HG02938 (cell line): Measurements from ENCODE around the gene KRTAP10-9.
"Not testable (repeated sequence)": the region's sequence is repeated elsewhere in the genome, so short reads cannot be mapped to it uniquely, and the experiment has no call there.

Source experiments
- ATAC-seq: cut with Tn5 transposase; IDR thresholded peaks from one replicate; pipeline ENCODE4 v1.9.1; 2021; ENCODE audit warnings: mild to moderate bottlenecking, moderate library complexity; ENCODE audit not compliant: unreplicated experiment

Gene KRTAP10-9

DNA sequence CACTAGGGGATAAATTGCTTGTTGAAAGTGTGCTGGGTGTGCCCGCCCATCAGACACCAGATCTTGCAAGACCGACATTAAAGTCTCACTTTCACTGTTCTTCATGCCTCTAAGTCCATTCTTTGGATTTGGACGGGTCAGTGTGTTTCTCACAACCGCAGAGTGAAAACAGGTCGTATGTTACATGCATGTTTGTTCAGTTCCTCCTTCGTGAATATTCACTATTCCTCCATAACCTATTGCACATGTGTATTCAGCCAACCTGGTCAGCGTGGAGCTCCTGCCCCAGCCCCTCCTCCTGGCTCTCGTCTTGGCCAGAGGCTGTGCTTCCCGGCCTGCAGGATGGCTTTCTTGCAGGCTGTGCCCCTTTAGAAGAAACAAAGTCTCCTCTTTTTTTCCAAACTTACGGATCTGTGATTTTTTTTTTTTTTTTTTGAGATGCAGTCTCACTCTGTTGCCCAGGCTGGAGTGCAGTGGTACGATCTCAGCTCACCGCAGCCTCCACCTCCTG, 32.4 kb upstream of the KRTAP10-9 start:
- ATAC-seq = no peak

DNA sequence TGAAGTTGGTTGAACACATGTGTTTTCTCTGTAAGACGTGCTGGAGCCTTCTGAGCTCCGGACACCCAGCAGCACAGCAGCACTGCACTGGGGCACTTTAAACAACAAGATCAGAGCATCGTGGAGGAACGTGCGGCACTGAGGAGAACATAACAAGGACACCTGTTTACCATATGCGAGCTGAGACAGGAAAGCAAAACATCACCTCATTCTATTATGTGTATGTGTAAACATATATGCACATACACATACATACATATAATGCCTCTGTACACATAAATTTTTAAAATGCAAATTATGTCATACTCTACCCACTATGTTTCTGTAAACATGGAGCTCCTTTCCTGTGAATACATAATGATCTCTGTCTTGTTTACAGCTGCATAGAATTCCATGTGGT, 31.4 kb upstream of the KRTAP10-9 start:
- ATAC-seq = no peak

DNA sequence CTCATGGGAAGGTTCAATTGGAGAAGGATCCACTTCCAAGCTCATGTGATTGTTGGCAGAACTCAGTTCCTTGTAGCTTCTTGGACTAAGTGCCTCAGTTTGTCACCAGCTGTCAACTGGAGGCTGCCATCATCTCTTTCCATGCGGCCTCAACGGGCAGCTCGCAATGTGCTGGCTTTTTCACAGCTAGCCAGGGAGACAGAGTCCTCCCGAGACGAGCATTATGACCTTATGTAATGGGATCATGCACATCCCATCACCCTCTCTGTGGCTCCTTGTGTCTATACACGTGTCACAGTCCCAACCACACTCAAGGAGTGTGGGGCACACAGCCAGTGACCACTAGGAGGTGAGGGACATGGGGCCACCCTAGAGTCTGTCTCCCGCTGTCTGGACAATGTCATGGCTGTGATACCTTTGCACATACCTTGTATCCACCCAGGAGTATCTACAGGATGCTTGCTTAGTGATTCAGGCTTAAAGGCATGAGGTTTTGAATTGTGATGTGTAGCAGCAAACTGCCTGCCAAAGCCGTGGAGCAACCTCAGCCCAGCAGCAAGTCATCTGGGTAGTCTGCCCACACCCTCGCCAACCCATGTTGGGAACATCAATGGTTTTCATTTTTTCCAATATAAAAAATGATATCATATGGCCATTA, 30.7 kb upstream of the KRTAP10-9 start:
- ATAC-seq = no peak

DNA sequence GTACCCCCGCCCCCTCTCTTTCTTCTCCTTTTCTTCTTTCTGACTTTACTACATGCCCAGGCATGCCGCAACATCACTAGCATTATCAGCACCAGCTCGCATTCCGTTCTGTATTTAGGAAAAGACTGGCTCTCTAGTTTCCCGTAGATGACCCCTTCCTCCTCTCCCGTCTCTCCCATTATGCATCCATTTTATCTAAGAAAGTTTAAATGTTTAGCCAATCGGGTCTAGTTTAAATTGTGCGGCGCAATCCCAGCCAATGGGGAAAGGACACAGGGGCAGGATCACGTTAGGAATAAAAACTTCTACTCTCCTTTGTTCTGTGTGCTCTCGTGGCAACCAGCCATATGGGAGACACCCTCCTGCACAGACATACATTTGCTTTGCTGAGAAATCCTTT, 28.8 kb upstream of the KRTAP10-9 start:
- no peak for ATAC-seq

DNA sequence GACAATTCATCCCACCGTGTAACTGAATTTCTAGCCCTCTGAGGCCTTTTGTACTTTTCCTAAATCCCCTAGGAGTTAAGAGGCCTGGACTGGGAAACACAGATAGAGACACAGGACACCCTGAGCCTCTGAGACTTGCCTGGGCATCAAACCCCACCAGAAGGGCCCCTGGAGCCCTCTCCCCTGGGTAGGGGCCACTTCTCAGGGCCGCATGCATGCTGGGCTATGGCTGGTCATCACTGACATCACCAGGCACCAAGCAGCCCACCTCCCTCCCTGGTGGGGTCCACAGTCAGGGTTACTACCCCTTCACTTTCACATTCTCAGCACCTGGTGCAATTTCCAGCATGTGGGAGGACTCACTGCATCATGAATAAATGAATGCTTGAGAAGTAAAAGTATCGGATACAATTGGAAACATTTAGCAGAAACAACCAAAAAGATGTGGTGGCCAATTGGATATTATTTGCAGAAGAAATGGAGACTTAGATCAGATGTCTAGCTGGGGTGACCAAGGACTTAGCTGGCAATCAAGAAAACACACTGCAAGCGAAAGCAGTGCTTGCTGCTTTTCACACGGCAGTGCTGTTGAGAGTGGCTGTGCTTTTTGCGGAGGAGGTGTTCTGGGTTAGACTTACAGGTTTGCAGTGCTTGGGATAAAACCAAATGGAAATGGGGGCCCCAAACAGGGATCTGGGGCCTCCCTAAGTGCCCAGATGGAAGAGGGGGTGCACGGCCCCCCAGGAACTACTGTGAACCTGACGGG, 27.4 kb upstream of the KRTAP10-9 start:
- ATAC-seq = no peak

DNA sequence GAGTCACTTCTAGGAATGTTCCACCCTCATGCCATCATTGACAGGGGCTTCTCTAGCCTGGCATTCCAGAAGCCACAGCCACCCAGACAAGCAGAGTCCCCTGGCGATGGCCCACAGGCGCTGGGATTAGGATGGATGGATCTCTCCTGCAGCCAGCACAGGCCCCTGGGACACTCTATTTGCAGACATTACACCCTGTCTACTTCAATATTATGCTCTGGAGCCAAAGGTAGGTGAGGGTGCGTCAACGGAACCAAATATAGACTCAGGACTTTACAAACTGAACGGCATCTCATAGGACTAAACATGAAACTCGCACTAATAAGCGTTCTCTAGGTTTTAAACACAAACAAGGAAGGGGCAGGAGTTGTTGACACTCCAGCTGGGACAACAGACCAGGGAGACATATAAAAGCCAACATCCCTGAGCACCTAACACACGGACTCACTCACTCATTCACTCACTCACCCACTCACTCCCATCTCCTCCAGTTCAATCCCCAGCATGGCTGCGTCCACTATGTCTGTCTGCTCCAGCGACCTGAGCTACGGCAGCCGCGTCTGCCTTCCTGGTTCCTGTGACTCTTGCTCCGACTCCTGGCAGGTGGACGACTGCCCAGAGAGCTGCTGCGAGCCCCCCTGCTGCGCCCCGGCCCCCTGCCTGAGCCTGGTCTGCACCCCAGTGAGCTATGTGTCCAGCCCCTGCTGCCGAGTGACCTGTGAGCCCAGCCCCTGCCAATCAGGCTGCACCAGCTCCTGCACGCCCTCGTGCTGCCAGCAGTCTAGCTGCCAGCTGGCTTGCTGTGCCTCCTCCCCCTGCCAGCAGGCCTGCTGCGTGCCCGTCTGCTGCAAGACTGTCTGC, 26.5 kb upstream of the KRTAP10-9 start, which contains the start of gene KRTAP10-7:
Gene KRTAP10-7, plus strand, starts transcription at position 480 of the 861 bp plus-strand sequence. Its CDS starts 25 bp downstream, at position 505.
- not testable (repeated sequence) for ATAC-seq

DNA sequence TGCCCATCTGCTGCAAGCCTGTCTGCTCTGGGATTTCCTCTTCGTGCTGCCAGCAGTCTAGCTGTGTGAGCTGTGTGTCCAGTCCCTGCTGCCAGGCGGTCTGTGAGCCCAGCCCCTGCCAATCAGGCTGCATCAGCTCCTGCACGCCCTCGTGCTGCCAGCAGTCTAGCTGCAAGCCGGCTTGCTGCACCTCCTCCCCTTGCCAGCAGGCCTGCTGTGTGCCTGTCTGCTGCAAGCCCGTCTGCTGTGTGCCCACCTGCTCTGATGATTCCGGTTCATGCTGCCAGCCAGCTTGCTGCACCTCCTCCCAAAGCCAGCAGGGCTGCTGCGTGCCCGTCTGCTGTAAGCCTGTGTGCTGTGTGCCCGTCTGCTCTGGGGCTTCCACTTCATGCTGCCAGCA, 25.8 kb upstream of the KRTAP10-9 start:
- not testable (repeated sequence) for ATAC-seq

DNA sequence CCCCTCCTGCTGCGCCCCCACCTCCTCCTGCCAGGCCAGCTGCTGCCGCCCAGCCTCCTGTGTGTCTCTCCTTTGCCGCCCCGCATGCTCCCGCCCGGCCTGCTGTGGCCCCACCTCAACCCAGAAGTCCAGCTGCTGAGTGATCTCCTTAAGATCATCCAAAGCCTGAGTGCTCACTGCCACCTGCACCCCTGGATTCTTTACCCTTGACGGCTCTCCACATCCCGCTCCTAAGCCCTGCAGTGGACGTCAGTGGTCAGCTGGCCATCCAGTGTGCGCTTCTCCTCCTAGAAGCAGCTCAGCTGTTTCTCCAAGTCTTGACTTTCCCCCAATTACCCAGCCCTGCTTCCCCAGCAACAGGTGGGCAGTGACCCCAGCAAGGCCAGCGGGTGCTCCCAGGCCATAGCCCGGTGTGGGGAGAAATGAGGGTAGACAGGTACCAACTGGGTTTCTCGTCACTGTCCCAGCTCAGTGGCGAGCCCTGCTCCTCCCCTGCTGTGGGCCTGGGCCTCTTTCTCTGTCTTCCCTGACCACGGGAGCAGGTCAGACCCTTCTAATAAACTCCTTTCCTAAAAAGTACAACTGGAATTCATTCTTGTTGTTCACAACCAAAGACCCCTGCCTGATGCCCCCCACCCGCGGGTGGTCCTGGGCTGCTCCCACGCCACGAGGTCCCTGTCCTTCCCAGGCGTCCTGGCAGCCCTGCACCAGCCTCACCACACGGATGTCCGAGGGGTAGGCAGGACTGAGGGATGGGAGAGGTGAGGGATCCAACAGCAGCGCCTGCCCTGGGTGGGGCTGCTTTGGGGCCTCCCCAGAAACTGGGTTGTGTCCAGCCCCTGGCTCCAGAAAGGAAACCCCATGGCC, 25.1 kb upstream of the KRTAP10-9 start:
- ATAC-seq = no peak

DNA sequence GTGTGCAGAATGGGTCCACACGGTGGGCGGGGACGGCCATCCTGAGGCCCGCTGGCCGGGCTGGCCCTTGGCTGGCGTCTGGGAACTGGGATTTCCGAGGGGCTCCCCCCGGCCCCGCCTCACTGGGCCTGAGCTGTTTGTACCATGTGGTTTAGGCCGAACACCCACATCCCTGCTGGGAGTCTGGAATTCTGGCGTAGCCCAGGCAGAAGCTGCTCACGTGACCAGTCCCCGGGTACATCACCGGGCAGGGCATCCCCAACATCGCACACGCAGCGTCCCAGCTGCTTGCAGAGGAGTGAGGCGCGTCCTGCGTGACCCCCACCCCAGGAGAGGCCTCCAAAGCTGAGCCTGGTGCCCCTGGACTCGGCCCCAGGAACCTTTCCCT, 24.4 kb upstream of the KRTAP10-9 start:
- ATAC-seq = no peak

DNA sequence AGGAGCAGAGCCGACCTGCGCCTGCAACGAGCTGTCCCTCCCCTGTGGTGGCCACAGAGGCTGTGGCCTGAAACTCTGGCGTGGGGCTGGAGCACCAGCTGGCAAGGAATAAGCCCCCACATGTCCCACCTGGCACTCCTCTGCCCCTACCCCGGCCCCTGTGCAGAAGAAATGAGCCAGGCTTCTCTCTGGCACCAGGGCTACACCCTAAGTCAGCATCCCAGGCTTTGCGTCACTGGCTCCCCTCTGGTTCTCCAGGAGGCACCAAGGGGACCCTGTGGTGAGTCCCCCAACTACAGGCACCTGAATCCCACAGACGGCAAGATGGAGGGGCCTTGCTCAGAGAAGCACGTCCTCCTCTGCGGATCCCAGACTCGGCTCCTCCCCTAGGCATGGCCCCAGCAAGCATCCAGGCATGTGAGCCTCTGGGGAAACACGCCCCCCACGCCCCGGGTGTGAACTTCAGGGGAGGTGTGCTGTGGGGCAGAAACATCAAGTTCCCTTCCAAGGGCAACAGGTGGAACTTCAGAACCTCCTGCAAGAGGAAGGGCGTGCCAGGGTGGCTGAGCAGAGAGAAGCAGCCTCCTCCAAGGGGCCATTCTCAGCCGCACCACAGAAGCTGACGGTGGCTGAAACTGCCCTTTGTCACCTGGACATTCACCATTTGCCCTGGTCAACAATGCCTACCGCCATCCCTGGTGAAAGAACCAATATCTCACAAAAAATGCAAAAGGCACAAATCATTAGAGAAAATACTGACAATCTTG, 23.6 kb upstream of the KRTAP10-9 start:
- no peak for ATAC-seq

DNA sequence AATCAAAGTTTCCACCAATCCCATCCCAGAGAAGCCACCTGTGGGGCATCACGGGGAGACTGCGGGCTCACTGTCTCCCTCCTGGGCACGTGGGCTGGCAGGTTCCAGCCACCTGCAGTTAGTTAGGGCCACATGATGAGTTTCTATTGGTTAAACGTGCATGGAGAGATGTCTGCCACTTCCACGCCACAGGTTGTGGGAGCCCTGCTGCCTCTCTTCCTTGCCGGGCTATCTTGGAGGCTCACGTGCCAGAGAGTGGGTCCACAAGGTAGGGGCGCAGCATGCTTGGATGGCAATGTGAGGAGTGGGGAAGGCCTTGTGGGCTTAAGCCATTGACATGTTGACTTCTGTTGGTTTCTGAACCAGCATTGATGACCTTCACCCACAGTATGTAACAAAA, 23.0 kb upstream of the KRTAP10-9 start:
- no peak for ATAC-seq

DNA sequence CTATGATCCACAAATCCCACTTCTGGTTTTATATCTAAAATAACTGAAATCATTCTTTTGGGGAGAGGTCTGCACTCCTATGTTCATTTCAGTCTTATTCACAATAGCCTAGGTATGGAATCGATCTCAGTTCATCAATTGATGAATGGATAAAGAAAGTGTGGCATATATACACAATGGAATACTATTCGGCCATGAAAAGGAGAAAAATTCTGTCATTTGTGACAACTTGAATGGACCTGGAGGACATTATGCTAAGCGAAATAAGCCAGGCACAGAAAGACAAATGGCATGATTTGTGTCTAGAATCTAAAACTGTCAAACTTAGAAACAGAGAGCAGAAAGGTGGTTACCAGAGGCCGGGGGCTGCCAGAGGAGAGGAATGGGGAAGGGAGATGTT, 20.4 kb upstream of the KRTAP10-9 start:
- no peak for ATAC-seq

DNA sequence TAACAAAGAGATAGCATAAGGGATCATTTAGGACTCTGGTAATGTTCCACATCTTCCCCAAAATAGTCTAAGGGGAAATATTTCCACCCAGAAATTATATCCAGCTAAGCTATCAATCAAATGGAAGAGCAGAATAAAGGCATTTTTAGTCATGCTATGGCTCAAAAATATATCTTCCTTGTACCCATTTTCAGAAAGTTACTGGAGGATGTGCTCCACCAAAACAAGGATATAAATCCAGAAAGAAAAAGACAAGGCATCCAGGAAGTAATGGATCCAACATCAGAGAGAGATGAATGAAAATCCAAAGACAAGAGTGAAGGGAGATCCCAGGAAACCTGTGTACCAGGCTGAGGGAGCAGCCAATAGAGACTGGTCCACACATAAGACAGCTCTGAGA, 17.7 kb upstream of the KRTAP10-9 start:
- ATAC-seq = no peak

DNA sequence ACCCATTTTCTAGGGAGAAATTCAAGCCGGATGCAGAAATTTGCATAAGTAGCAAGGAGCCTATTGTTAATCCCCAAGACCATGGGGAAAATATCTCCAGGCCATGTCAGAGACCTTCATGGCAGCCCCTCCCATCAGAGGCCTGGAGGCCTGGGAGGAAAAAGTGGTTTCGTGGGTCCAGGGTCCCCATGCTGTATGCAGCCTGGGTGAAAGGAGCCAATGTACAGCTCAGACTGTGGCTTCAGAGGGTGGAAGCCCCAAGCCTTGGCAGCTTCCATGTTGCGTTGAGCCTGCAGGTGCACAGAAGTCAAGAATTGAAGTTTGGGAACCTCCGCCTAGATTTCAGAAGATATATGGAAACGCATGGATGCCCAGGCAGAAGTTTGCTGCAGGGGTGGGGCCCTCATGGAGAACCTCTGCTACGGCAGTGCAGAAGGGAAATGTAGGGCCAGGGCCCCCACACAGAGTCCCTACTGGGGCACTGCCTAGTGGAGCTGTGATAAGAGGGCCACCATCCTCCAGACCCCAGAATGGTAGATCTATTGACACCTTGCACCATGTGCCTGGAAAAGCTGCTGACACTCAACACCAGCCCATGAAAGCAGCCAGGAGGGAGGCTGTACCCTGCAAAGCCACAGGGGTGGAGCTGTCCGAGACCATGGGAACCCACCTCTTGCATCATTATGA, 16.6 kb upstream of the KRTAP10-9 start:
- not testable (repeated sequence) for ATAC-seq

DNA sequence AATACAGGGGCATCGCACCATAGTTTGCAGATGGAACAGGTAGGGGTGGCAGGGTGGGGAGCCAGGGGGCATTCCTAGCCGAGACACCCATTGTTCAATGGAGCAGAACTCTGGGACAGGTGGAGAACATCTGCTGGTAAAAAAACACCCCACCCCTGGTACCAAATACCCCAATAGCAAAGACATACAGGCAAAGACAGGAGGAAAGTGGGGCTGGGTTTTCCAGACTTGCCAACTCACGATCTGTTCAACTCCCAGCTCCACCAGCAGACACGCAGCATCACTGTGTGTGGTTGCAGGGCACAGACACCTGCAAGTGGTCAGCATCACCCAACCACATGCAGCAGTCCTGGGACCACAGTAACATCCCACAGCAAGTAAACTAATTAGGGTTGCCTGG, 15.3 kb upstream of the KRTAP10-9 start:
- ATAC-seq = no peak

DNA sequence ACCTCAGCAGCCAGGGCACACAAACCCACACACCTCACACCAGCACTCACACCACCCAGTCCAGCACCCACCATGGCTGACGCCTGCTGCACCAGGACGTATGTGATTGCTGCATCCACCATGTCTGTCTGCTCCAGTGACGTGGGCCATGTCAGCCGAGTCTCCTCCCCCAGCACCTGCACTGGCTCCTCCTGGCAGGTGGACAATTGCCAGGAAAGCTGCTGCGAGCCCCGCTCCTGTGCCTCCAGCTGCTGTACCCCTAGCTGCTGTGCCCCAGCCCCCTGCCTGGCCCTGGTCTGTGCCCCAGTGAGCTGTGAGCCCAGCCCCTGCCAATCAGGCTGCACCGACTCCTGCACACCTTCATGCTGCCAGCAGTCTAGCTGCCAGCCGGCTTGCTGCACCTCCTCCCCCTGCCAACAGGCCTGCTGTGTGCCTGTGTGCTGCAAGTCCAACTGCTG, 14.8 kb upstream of the KRTAP10-9 start, which contains the start of gene KRTAP10-8:
Gene KRTAP10-8, plus strand, starts transcription at position 51 of the 458 bp plus-strand sequence. Its CDS starts 22 bp downstream, at position 73.
- no peak for ATAC-seq

DNA sequence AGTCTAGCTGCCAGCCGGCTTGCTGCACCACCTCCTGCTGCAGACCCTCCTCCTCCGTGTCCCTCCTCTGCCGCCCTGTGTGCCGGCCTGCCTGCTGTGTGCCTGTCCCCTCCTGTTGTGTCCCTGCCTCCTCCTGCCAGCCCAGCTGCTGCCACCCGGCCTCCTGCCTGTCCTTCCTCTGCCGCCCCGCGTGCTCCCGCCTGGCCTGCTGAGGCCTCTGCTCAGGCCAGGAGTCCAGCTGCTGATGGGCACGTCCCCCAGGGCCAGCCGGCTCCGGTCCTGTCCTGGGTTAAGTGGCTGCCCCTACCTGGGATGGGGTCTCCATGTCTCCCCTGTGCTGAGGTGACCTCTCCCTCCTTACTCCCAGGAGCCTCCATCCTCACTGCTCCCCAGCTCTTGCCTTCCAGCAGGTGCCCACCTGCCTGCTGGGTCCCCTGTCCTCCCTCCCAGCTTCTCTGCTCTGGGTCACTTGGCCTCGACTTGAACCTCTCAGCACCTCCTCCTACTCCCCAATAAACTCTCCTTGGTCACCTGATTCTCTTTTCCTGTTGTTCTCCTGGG, 14.1 kb upstream of the KRTAP10-9 start:
- ATAC-seq = no peak

DNA sequence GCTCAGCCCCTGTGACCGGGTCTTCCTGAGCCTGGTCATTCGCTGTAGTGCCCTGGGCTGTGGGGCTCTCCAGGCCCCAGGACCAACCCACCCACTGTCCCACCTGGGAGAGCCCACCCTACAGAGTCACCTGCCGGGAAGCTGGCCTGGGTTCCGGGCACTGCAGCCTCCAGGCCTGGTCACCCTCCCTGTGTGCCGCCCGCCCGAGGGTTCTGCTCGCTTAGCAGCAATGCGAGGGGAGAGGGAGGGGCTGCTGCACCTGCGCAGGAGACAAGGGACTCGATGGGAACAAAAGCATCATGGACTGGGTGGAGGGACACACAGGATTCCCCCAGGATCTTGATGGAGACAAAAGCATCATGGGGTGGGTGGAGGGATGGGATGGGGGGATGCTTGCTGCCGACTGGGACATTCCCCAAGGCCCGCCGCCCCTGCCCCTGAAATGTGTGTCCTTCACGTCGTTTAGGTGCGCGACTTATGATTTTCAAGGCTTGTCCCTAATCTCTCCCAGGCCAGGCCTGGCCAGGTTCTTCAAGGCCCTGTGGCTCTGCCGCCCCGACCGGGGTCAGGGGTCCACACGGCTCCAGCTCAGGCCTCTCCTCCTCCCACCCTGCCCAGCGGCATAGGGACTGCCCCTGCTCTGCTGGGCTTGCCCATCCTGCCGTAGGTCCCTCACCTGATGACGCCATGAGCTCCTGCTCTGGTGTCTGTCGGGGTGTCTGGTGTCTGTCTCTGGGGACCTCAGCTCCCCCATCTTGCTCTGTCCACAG, 13.3 kb upstream of the KRTAP10-9 start:
- ATAC-seq = no peak
